ENCODE results near the gene WDR90. TPM values are rescaled to one million over a fixed set of nuclear protein-coding genes. Genes with fewer than 3 reads are reported as not detected.

WDR90 gene
- total and polyA plus RNA-seq, 7 donors: 4.0 to 9.7 (median 8.0) TPM

- TF ChIP-seq, protein P1, sequence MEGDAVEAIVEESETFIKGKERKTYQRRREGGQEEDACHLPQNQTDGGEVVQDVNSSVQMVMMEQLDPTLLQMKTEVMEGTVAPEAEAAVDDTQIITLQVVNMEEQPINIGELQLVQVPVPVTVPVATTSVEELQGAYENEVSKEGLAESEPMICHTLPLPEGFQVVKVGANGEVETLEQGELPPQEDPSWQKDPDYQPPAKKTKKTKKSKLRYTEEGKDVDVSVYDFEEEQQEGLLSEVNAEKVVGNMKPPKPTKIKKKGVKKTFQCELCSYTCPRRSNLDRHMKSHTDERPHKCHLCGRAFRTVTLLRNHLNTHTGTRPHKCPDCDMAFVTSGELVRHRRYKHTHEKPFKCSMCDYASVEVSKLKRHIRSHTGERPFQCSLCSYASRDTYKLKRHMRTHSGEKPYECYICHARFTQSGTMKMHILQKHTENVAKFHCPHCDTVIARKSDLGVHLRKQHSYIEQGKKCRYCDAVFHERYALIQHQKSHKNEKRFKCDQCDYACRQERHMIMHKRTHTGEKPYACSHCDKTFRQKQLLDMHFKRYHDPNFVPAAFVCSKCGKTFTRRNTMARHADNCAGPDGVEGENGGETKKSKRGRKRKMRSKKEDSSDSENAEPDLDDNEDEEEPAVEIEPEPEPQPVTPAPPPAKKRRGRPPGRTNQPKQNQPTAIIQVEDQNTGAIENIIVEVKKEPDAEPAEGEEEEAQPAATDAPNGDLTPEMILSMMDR (IDR thresholded peaks at IDR 0.05): no peak
- intact Hi-C loops (cut with DNase I): no loop called here
- Histone ChIP-seq H3K9me3 (no peaks in the 10 kb centered on the region), H3K27ac (no peak overlapping the region), H3K4me1 (peaks cover 16% of the 10 kb centered on the region), H3K36me3 (ENCODE audit: insufficient read depth in 1 of 2, low read depth in 1 of 2) (peaks cover 4 to 46% of the 10 kb centered on the region in 2 donors), H3K27me3 (ENCODE audit: insufficient read depth in 3 of 3, low read length in 2 of 3) (no peaks in the 10 kb centered on the region), H3K4me3 (no peak overlapping the region)
- DNase-seq: no peak
- WGBS, 3 donors: 88 to 90% (median 90%) methylated on average over 21 of the region's 21 CpGs
- no peak for ATAC-seq
These were observed 23.7 kb downstream of the WDR90 start for GRCh38 chr16:672851-673250.

DNA sequence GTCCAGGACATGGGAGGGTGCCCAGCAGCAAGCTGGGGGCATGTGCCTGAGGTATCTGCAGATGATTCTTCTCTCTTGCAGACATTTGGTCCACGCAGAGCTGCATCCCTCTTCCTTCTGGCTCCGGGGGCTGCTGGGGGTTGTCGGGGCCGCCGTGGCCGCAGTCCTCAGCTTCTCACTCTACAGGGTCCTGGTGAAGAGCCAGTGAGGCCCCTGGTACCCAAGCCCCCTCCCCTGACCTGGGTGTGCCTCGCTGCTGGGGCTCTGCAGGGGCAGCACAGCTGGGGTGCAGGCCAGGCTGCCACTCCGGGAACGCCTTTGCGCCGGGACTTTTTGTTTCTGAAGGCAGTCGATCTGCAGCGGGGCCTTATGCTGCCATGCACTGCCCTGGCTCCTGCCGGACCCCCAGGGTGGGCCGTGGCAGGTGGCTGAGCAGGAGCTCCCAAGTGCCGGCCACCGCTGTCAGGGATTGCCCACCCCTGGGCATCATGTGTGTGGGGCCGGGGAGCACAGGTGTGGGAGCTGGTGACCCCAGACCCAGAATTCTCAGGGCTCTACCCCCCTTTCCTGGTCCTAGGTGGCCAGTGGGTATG, 24.3 kb downstream of the WDR90 start:
- TF ChIP-seq, protein P1 (IDR thresholded peaks at IDR 0.05): no peak
- DNase-seq (no peak), ATAC-seq (no peak)
- peaks cover 4 to 46% of the 10 kb centered on the region in 2 donors for H3K36me3 ChIP-seq (ENCODE audit: insufficient read depth in 1 of 2, low read depth in 1 of 2)
- H3K27ac ChIP-seq: no peak overlapping the region
- no peak overlapping the region for H3K4me3 ChIP-seq
- no peaks in the 10 kb centered on the region for H3K9me3 ChIP-seq
- intact Hi-C loops (cut with DNase I): no loop called here
- H3K27me3 ChIP-seq (ENCODE audit: insufficient read depth in 3 of 3, low read length in 2 of 3): no peaks in the 10 kb centered on the region
- WGBS, 3 donors: 88 to 92% (median 88%) methylated on average over 17 to 18 of the region's 18 CpGs
- H3K4me1 ChIP-seq: peaks cover 16% of the 10 kb centered on the region

DNA sequence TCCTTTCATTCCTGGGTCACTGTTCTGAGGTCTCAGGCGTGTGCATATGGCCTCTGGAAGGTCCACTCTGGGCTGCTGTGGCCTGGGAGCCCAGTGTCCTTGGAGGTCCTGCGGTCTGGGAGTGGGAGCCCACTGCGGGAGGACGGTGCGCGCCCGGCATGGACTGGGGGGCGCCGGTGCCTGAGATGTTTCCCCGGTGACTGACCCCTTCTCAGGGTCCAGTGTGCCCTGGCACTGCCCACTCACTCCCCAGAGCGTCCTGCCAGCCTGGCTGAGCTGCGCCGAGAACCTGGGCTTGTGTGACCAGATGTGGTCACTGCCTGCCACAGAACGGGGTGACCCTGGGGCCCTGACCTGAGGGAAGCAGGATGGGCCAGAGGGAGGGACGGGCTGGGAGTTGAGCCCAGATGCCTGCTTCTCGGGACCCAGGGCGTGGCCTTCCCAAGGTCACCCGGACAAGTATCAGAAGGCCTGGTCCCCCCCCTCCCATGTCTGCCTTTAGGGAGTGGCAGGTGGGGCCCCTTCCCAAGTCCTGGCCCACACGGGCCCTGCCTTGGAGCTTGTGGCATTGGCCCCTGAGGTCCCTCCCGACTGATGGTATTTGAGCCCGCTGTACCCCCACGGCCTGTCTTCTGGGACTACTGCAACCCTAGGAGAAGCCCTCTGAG, 25.2 kb downstream of the WDR90 start:
- Histone ChIP-seq H3K9me3 (no peaks in the 10 kb centered on the region), H3K27me3 (ENCODE audit: insufficient read depth in 3 of 3, low read length in 2 of 3) (no peaks in the 10 kb centered on the region), H3K4me1 (peaks cover 8% of the 10 kb centered on the region), H3K36me3 (ENCODE audit: insufficient read depth in 1 of 2, low read depth in 1 of 2) (peaks cover 4 to 44% of the 10 kb centered on the region in 2 donors), H3K4me3 (no peak overlapping the region), H3K27ac (no peak overlapping the region)
- 66 to 75% (median 67%) methylated on average over 21 to 22 of the region's 22 CpGs for WGBS, 3 donors
- TF ChIP-seq, protein P1 (IDR thresholded peaks at IDR 0.05): no peak
- DNase-seq: no peak
- ATAC-seq: peak in 1 of 4 donors; percentile 15
- intact Hi-C loops (cut with DNase I): no loop called here

GRCh38 chr16:674968-675883, 26.1 kb downstream of the WDR90 start, which contains the start of gene RHBDL1:
Gene RHBDL1, plus strand, starts transcription at chr16:675671. Its CDS starts 120 bp downstream, at chr16:675791.
- ATAC-seq (no peak), DNase-seq (peak in 1 of 2 donors; percentile 51)
- Histone ChIP-seq H3K4me1 (peaks cover 7% of the 10 kb centered on the region), H3K27ac (no peak within 1 kb of the TSS), H3K27me3 (ENCODE audit: insufficient read depth in 3 of 3, low read length in 2 of 3) (no peaks in the 10 kb centered on the region), H3K9me3 (no peaks in the 10 kb centered on the region), H3K36me3 (ENCODE audit: insufficient read depth in 1 of 2, low read depth in 1 of 2) (peaks cover 4 to 35% of the 10 kb centered on the region in 2 donors), H3K4me3 (peak within 1 kb of the TSS; percentile 46)
- TF ChIP-seq, protein P1 (IDR thresholded peaks at IDR 0.05): no peak
- intact Hi-C loops (cut with DNase I): no loop called here
- WGBS, 3 donors: 6 to 11% (median 7%) methylated on average over 34 to 73 of the region's 73 CpGs

Data from psoas muscle (tissue), 8 donors.